ENCODE data around the gene AHDC1. TPM values are rescaled to one million over a fixed set of nuclear protein-coding genes. Genes with fewer than 3 reads are reported as not detected.
"Not testable (repeated sequence)": the region's sequence is repeated elsewhere in the genome, so short reads cannot be mapped to it uniquely, and the experiment has no call there.

AHDC1 gene
- total and polyA plus RNA-seq, 2 experiments from 2014 or later, result 13.3 to 14.4 TPM

GRCh38 chr1:27504588-27505419 lies 99.1 kb downstream of the AHDC1 start:
- DNase-seq (ENCODE audit: low spot score), result peak; percentile 78
- peak overlapping the region; percentile 67 for H3K4me2 ChIP-seq
- H3K36me3 ChIP-seq (replicated peaks; ENCODE audit: insufficient read depth, low read depth), result no peaks in the 10 kb centered on the region
- H3K4me3 ChIP-seq, result no peak overlapping the region
- no peaks in the 10 kb centered on the region for H3K79me2 ChIP-seq
- no peaks in the 10 kb centered on the region for H3K9me3 ChIP-seq (ENCODE audit: low read depth)
- WGBS (ENCODE audit: low lambda C conversion rate, missing lambda C conversion rate), result 20% methylated on average over 11 of the region's 13 CpGs
- no peaks in the 10 kb centered on the region for H3K9me2 ChIP-seq (replicated peaks; ENCODE audit: insufficient read depth)
- H3K4me1 ChIP-seq (ENCODE audit: insufficient read depth), result peaks cover 31% of the 10 kb centered on the region
- TF ChIP-seq CTCF (IDR thresholded peaks at IDR 0.05; ENCODE audit: poor library complexity) (no peak), EZH2phosphoT487 (IDR thresholded peaks at IDR 0.05; ENCODE audit: low read depth, severe bottlenecking, unreplicated experiment) (no peak), EZH2 (IDR thresholded peaks at IDR 0.05; ENCODE audit: borderline replicate concordance) (no peak)
- peak overlapping the region; percentile 55 for H2AFZ ChIP-seq
- no peaks in the 10 kb centered on the region for H4K20me1 ChIP-seq (ENCODE audit: insufficient read depth, poor library complexity, severe bottlenecking)
- no peaks in the 10 kb centered on the region for H3K27me3 ChIP-seq
- peak overlapping the region; percentile 98 for H3K27ac ChIP-seq

- H3K36me3 ChIP-seq (replicated peaks; ENCODE audit: insufficient read depth, low read depth), result no peaks in the 10 kb centered on the region
- DNase-seq (ENCODE audit: low spot score), result no peak
- H2AFZ ChIP-seq, result peak overlapping the region; percentile 55
- H3K4me1 ChIP-seq (ENCODE audit: insufficient read depth), result peaks cover 25% of the 10 kb centered on the region
- H3K9me3 ChIP-seq (ENCODE audit: low read depth), result no peaks in the 10 kb centered on the region
- peak overlapping the region; percentile 98 for H3K27ac ChIP-seq
- no peaks in the 10 kb centered on the region for H4K20me1 ChIP-seq (ENCODE audit: insufficient read depth, poor library complexity, severe bottlenecking)
- H3K79me2 ChIP-seq, result no peaks in the 10 kb centered on the region
- H3K4me2 ChIP-seq, result peak overlapping the region; percentile 67
- H3K9me2 ChIP-seq (replicated peaks; ENCODE audit: insufficient read depth), result no peaks in the 10 kb centered on the region
- WGBS (ENCODE audit: low lambda C conversion rate, missing lambda C conversion rate), result 50% methylated on average over 12 of the region's 12 CpGs
- TF ChIP-seq EZH2phosphoT487 (IDR thresholded peaks at IDR 0.05; ENCODE audit: low read depth, severe bottlenecking, unreplicated experiment), result no peak
- H3K27me3 ChIP-seq, result no peaks in the 10 kb centered on the region
- H3K4me3 ChIP-seq, result no peak overlapping the region
Measured at GRCh38 chr1:27503844-27504587, 99.9 kb downstream of the AHDC1 start.

- Histone ChIP-seq H3K9me3 (ENCODE audit: low read depth) (no peaks in the 10 kb centered on the region), H3K9me2 (replicated peaks; ENCODE audit: insufficient read depth) (no peaks in the 10 kb centered on the region), H3K27me3 (no peaks in the 10 kb centered on the region), H3K79me2 (no peaks in the 10 kb centered on the region), H4K20me1 (ENCODE audit: insufficient read depth, poor library complexity, severe bottlenecking) (no peaks in the 10 kb centered on the region), H3K36me3 (replicated peaks; ENCODE audit: insufficient read depth, low read depth) (no peaks in the 10 kb centered on the region), H2AFZ (no peak overlapping the region), H3K27ac (peak overlapping the region; percentile 98), H3K4me3 (no peak overlapping the region), H3K4me1 (ENCODE audit: insufficient read depth) (peaks cover 25% of the 10 kb centered on the region), H3K4me2 (no peak overlapping the region)
- no peak for DNase-seq (ENCODE audit: low spot score)
- WGBS (ENCODE audit: low lambda C conversion rate, missing lambda C conversion rate), result 88% methylated on average over 2 of the region's 2 CpGs
- no peak for TF ChIP-seq EZH2phosphoT487 (IDR thresholded peaks at IDR 0.05; ENCODE audit: low read depth, severe bottlenecking, unreplicated experiment)
- no peak for TF ChIP-seq CTCF (IDR thresholded peaks at IDR 0.05; ENCODE audit: poor library complexity)
- TF ChIP-seq EZH2 (IDR thresholded peaks at IDR 0.05; ENCODE audit: borderline replicate concordance), result no peak
Measured at GRCh38 chr1:27503033-27503432, 100.9 kb downstream of the AHDC1 start.

GRCh38 chr1:27501159-27501558 lies 102.8 kb downstream of the AHDC1 start:
- not testable (repeated sequence) for H3K9me3 ChIP-seq (ENCODE audit: low read depth); DNase-seq (ENCODE audit: low spot score); H3K4me2 ChIP-seq; H3K9me2 ChIP-seq (replicated peaks; ENCODE audit: insufficient read depth); H4K20me1 ChIP-seq (ENCODE audit: insufficient read depth, poor library complexity, severe bottlenecking); H3K27me3 ChIP-seq; H3K36me3 ChIP-seq (replicated peaks; ENCODE audit: insufficient read depth, low read depth); H3K79me2 ChIP-seq; H3K4me3 ChIP-seq; H3K27ac ChIP-seq; H2AFZ ChIP-seq
- H3K4me1 ChIP-seq (ENCODE audit: insufficient read depth), result peaks cover 34% of the 10 kb centered on the region
- 79% methylated on average over 2 of the region's 2 CpGs for WGBS (ENCODE audit: low lambda C conversion rate, missing lambda C conversion rate)
